ENCODE data around the gene PIP5KL1.

DNA sequence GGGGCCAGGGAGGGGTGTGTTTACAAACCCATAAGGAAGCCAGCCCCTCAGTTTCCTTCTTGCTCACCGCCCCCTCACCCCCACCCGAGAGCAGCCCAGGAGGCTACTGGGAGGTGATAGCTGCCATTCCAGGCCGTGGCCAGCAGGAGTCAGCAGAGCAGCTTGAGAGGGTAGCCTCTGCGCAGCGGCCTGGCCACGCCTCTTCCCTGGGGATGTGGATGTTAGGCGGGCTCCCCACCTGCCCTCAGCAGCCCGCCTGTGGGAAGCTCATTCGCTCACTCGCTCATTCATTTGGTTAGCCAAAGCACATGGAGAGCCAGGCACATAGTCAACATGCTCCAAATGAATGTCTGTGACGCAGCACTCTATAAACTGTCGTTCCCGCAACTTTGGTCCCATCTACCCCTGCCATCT lies 13.2 kb upstream of the PIP5KL1 start:
- TF ChIP-seq TEAD4 (IDR thresholded peaks at IDR 0.05) (no peak), REST (IDR thresholded peaks at IDR 0.05; ENCODE audit: low read depth) (no peak)
